GM04503 (cell line): ENCODE results near the gene RNASEL.
A peak's percentile ranks its signal among the peaks of the same experiment; 100 is the strongest.

ENCODE experiments used
- DNase-seq: peaks from one replicate; pipeline ENCODE4 v3.0.0-alpha.2; 2012; ENCODE audit warnings: low read depth

The RNASEL gene

DNA sequence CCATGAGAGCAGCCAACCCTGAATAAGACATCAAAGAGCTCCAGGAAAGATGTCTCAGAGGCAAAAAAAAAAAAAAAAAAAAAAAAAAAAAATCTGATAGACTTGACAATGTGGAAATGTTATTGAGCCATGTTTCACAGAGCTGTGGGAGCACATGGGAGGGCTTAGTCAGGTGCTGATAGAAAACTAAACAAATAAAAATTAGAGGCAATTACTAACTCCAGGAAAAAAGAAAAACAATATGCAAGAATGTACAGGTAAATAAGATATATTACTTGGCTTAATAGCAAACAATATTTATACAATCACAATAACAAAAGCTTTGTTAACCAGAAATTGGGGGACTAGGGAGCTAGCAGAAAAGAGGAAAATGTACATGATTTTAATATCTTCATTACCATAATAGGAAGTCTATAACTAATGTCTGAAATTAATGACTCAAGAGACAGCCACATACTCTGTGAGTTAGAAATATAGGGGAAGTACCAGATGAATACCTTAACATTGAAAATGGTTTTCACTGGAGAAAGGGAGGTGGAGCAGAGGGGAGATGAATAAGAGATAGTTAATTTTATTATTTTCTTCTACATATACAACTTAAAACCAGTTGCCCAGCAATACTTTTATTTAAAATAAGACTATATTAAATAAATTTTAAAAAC is 32.0 kb upstream of the RNASEL start:
- DNase-seq, result no peak

DNA sequence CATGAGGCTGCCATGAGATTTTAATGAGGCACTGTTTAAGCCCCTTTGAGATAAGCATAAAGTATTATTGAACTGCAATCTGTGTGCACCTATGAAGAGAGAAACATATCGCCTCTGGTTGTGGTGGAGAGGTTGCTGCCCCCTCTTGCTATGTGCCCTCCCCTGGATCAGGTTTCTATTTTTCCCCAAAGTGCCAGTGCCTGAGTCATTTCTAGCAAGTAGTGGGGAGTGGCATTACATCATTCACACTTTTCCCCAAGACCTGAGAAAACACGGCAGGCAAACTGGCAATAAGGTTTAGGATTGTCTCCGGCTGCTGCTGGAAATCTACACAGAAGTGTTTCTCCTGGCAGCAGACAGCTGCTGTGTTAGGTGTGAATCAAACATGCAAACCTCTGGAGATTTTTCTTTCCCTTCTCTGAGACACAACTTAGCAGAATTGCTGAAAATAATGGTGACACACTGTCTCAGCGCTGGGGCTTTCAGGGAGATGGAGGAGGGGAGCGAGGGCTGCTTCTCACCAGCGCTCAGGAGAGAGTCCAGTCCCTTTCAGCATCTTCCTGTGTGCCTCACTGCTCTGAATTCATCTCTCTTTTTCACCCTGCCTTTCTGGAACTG is 28.8 kb upstream of the RNASEL start:
- DNase-seq, result no peak

- no peak for DNase-seq
Measured at GRCh38 chr1:182617014-182617429, 28.0 kb upstream of the RNASEL start.

GRCh38 chr1:182616130-182617013 is 27.3 kb upstream of the RNASEL start:
- no peak for DNase-seq

- no peak for DNase-seq
Measured at GRCh38 chr1:182615468-182616129, 26.5 kb upstream of the RNASEL start.

DNA sequence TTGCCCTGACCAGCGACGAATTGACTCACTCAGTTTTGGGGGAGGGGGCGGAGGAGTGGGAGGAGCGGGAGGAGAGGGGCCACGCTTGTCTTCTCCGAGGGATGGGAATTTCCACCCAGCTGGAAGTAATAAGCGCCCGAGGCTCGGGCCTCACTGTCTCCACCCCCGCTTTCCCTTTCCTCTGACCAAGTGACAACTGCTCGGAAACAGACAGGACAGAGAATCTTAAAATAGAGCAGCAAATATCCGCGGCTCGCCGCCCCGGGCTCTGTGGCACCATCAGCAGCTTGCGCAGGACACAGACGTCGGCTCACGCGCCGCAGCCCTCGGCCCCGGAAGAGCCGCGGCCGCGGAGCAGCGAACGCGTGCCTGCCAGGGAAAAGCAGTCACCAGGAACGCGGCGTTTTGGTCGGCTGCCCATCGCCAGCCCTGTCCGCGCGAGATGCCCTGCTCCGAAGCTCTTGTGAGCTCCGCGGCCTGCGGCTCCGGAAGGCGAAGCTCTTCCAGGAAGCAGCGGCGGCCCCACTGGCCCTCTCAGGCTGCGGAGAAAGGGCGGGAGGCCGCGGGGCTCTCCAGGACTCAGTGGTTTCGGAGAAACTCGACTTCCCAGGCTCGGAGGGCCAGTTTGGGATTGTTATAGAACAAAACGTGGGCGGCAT is 25.9 kb upstream of the RNASEL start:
- DNase-seq, result peak; percentile 68

DNA sequence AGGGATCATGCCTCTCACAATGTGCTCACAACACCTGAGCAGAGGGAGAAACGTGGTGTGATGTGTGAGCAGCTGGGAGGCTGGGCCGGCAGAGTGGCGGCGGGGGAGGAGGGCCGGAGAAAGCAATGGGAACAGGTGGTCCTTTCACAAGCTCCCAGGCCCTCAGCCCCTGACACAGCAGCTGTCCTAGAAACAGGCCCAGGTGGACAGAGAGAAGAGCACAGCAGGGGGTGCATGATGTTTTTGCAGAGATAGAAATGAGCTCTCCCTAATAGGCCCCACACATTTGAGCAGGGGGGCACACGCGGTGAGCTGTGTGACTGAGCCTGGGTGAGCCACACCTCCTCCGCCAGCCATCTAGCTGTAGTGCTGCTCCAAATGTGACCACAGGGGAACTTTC is 22.7 kb upstream of the RNASEL start:
- DNase-seq, result no peak

DNA sequence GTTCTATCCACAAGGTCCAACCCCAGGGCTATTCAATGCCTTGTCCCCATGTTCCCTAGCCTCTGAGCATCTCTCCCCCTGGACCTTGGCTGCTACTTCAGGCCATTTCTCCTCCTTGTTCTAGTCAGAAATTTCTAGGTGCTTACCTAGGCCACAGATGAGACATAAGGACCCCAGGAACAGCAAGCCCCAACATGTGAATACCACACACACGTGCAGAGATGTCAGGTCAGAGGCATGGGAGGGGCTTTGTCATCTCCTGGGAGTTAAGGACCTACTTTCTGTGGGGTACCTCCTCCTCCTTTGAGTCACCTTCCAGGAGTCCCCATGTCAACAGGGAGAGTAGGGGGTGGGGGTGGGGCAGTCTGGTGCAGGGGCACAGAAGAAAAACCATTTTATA is 22.3 kb upstream of the RNASEL start:
- no peak for DNase-seq

DNA sequence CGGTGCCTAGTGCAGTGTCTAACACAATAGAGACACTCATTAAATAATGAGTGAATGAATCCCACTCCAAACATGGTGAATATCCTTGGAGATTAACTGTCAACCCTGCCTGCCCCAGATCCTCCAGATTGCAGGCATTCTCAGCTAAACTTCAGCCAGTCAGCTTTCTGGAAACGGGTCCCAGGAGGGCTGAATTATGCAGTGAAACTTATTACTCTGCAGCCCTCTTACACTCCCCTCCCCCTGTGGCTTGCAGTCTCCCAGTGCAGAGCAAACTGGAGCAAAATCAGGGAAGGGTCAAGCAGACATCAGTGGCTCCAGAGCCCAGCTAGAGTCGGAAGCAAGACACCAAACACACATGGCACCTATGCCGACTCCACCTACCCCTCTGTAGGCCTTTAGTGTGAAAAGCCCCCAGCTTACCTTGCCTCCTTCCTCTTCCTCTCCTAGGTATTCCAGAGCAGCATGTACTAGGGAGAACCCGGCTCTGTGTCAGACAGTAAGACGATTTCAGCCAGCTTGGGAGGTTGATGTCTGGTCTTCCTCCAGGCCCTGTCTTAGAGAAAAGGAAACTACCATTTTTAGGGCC is 21.6 kb upstream of the RNASEL start:
- DNase-seq, result no peak

DNA sequence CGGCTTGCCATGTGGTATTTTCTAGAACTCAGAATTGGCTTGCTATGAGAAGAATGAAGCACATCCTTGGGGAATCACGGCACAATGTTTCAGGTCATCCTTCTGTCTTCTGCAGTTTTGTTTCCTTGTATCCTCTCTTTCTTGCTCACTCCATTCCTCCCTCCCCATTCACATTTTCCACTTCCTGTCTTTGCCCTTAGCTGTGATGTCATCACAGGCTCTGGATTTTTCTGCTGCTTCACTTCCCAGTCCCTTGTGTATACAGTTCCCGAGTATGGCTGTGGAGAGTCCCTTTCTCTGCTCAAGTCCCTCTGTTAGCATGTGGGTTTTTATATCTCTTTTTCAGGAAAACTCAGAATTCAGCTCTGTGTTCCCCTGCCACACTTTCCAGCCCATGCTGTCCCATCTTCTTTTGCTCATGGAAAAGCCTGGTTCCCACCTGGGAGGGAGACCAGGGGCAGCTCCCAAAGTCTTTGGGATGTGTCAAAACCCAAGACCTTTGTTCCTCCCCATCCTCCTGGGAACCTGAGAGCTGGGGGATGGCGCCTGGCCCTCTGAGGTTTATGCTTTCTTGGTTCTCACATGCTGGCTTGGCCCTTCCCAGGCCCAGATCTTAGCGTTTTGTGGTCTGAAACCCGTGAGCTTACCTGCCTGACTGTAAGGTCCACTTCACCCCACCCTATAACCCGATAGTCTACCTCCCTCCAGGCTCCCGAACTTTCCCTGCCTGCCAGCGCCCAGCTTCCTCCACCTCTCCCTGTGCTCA is 20.0 kb upstream of the RNASEL start:
- no peak for DNase-seq

GRCh38 chr1:182608236-182608635 is 19.2 kb upstream of the RNASEL start:
- no peak for DNase-seq

DNA sequence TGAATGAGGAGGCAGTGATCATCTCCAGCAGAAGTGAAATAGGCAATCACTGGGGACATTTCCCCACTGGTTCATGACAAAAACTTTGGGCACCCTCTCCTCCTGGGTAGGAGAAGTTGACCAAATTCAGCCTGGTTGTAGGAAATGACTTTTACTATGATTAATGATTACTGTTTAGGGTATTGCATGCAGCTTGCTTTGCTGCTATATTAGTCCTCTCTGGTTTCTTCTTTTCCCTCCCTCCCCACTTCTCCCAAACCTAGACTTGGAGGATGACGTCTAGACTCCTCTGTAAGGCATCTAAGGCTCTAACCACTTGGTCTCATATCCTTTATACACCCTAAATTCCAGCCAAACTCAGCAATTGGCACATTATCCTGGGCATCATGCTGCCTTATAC is 18.5 kb upstream of the RNASEL start:
- DNase-seq, result no peak

- DNase-seq, result no peak
Measured at GRCh38 chr1:182604175-182605164, 15.4 kb upstream of the RNASEL start, which contains the start of gene RGS16. RGS16 (minus strand) TSS chr1:182604389; CDS start chr1:182604259, 130 bp downstream.

DNA sequence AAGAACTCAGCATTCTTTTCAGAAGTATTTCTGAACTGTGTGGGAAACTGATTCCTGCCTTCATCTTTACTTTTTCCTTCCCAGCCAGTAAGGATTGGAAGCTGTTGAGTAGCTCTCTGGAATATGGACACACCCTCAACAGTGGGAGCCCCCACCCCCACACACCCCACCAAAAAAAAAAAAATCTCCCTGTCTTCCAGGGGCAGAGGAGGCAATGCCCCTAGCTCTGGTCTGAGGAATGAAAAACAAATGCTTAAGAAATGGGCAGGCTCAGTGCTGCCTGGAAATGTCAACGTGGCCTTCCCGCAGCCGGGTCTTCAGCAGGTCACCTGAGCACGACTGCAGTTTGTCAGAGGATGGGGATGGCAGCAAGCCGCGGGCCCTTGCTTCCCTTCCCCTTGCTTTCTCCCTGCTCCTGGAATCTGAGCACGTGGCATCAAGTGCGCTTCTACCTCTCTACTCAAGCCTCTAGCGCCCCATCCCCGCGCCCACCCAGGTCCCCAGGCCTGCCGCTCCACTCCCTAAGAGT is 14.7 kb upstream of the RNASEL start:
- no peak for DNase-seq

DNA sequence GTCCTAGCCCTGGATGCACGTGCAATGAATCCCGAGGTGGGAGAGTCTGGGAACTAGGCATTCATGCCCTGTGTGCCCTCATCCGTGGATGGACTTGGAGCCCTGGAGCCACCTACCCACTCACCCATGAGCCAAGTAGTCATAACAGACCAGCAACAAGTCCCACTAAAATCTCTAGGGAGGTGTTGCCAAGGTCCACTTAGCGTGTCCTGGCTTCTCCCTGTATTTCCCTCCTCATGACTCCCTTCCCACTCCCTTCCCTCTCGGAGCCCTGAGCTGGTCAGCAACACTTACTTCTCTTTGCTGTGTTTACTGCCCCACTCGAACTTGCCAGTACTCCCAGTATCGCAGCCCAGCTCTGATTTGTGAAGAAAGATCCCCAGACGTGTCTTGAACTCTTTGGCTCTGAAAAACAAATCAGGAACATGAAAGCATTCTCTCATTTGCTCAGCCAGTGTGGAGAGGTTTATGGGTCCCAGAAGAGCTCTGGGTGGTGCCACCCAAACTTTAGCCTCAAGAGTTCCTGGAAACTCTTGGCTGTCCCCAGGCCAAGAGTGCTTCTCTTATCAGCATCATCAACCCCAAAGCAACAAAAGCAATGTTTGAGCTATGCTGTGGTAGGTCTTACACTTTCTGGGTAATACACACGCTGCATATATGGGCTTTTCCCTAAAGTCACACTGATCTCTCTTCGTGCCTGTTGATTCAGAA is 14.0 kb upstream of the RNASEL start:
- no peak for DNase-seq

GRCh38 chr1:182601913-182602312 is 12.9 kb upstream of the RNASEL start:
- DNase-seq, result no peak

DNA sequence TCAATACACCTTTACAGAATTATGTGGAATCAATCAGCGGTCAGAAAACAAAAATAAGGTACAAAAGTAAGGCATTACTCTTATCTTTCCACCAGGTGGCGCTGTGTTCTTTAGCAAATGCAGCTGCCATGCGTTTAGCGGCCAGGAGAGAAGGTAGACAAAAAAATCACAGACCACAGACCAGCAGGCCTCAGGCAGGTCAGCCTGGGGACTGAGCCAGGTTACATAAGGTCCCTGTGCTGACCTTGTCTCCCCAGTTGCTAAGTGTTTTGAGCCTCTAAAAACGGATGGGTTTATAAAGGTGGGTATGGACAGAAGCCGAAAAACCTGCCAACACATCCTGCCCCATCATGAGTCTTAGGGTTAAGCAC is 12.3 kb upstream of the RNASEL start:
- no peak for DNase-seq

- DNase-seq, result no peak
Measured at GRCh38 chr1:182600745-182601415, 11.8 kb upstream of the RNASEL start.
